ENCODE data around the gene TRAPPC5.
"Not testable (repeated sequence)": the region's sequence is repeated elsewhere in the genome, so short reads cannot be mapped to it uniquely, and the experiment has no call there.

Gene TRAPPC5

DNA sequence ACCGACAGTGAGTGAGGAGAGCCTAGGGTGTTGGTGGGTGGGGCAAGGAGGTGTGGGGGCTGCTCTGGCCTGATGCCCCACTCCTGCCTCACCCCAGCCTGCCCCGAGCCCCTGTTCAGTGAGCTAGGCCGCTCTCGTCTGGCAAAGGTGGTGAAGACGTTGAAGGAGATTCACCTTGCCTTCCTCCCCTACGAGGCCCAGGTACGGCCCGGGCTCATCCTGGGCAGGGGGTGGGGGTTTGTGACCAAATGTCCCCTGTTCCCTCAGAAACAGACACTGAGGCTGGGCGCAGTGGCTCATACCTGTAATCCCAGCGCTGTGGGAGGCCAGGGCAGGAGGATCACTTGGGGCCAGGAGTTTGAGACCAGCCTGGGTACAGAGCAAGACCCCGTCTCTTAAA, 39.8 kb upstream of the TRAPPC5 start:
- no peak for DNase-seq (ENCODE audit: low read depth)
- Histone ChIP-seq H3K27me3 (replicated peaks; ENCODE audit: control insufficient read depth, insufficient read depth, low read length) (peaks cover 30% of the 10 kb centered on the region), H3K36me3 (ENCODE audit: control insufficient read depth, insufficient read depth, low read length, severe bottlenecking) (no peaks in the 10 kb centered on the region), H3K9me3 (ENCODE audit: control insufficient read depth, low read length) (no peaks in the 10 kb centered on the region), H3K4me1 (ENCODE audit: control insufficient read depth, insufficient read depth, low read length) (peaks cover 5% of the 10 kb centered on the region), H3K9ac (ENCODE audit: low read length) (no peak overlapping the region), H3K4me3 (ENCODE audit: low read length) (no peak overlapping the region)

DNA sequence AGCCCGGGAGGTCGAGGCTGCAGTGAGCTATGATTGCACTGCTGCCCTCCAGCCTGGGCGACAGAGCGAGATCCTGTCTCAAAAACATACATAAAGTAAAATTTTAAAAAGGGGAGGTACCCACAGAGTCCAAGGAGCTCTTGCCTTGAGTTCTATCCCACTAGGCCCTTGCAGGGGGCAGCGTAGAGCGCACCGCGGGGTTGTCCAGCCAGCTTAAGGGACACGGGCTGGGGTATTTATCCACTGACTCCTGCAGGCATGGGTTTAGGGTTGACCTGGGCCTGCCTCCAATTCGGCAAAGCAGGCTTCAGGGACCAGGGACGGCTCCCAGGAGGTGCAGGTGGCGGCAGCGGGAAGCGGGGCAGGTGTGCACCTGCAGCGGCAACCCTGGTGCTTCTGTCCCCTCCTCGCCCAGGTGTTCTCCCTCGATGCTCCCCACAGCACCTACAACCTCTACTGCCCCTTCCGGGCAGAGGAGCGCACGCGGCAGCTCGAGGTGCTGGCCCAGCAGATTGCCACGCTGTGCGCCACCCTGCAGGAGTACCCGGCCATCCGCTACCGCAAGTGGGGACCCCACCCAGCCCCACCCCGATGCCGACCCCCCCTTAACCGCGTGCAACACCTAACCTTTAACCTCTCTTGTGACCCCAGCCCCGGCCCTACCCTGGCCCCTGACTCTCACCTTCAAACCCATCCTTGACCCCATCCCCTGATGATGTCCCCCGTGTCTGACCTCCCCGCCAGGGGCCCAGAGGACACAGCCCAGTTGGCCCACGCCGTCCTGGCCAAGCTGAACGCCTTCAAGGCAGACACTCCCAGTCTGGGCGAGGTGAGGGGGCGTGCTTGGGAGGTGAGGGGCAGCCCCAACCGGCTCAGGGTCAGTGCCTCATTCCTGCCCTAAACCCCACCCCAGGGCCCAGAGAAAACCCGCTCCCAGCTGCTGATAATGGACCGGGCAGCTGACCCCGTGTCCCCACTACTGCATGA, 39.0 kb upstream of the TRAPPC5 start:
- H3K4me3 ChIP-seq (ENCODE audit: low read length): no peak overlapping the region
- no peaks in the 10 kb centered on the region for H3K36me3 ChIP-seq (ENCODE audit: control insufficient read depth, insufficient read depth, low read length, severe bottlenecking)
- H3K9me3 ChIP-seq (ENCODE audit: control insufficient read depth, low read length): no peaks in the 10 kb centered on the region
- H3K27me3 ChIP-seq (replicated peaks; ENCODE audit: control insufficient read depth, insufficient read depth, low read length): peaks cover 28% of the 10 kb centered on the region
- DNase-seq (ENCODE audit: low read depth): no peak
- H3K9ac ChIP-seq (ENCODE audit: low read length): no peak overlapping the region
- H3K4me1 ChIP-seq (ENCODE audit: control insufficient read depth, insufficient read depth, low read length): peaks cover 5% of the 10 kb centered on the region

DNA sequence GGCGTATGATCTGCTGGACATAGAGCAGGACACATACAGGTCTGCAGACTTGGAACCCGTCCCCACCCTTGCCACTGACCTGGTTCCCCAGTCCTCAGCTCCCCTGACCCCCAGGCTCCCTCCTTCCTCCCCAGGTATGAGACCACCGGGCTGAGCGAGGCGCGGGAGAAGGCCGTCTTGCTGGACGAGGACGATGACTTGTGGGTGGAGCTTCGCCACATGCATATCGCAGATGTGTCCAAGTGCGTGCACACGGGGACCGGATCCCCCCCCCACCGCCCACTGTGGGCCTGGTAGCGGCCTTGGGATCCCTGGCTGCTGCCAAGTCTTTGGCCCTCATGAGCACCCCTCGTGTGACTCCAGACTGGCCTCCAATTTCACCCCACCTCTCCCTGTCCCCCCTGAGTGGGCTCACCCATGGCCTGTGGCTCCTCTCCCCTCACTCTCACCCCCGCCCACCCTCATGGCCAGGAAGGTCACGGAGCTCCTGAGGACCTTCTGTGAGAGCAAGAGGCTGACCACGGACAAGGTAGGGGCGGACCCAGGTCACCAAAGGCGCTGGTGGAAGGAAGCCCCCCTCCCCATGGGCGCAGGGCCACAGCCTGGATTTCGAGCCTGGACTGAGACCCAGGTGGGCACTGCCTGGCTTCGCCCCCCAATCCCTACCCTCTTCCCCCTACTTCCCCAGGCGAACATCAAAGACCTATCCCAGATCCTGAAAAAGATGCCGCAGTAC, 38.2 kb upstream of the TRAPPC5 start:
- H3K36me3 ChIP-seq (ENCODE audit: control insufficient read depth, insufficient read depth, low read length, severe bottlenecking): no peaks in the 10 kb centered on the region
- peaks cover 24% of the 10 kb centered on the region for H3K27me3 ChIP-seq (replicated peaks; ENCODE audit: control insufficient read depth, insufficient read depth, low read length)
- peaks cover 5% of the 10 kb centered on the region for H3K4me1 ChIP-seq (ENCODE audit: control insufficient read depth, insufficient read depth, low read length)
- no peak for DNase-seq (ENCODE audit: low read depth)
- H3K9ac ChIP-seq (ENCODE audit: low read length): no peak overlapping the region
- no peaks in the 10 kb centered on the region for H3K9me3 ChIP-seq (ENCODE audit: control insufficient read depth, low read length)
- no peak overlapping the region for H3K4me3 ChIP-seq (ENCODE audit: low read length)

DNA sequence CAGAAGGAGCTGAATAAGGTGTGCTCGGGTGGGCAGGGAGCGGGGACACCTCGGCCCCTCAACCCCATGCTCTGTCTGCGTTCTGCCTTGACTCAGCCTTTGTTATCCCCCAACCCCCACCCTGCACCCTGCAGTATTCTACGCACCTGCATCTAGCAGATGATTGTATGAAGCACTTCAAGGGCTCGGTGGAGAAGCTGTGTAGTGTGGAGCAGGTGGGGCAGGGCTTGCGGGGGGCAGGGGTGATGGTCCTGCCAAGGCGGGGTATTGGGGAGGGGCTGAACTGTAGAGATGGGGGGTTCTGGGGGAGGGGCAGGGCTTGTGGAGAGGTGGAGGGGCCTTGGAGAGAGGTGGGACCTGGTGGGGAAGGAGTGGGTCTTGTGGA, 37.6 kb upstream of the TRAPPC5 start:
- no peak overlapping the region for H3K9ac ChIP-seq (ENCODE audit: low read length)
- no peak overlapping the region for H3K4me3 ChIP-seq (ENCODE audit: low read length)
- peaks cover 5% of the 10 kb centered on the region for H3K4me1 ChIP-seq (ENCODE audit: control insufficient read depth, insufficient read depth, low read length)
- no peaks in the 10 kb centered on the region for H3K9me3 ChIP-seq (ENCODE audit: control insufficient read depth, low read length)
- DNase-seq (ENCODE audit: low read depth): no peak
- no peaks in the 10 kb centered on the region for H3K36me3 ChIP-seq (ENCODE audit: control insufficient read depth, insufficient read depth, low read length, severe bottlenecking)
- H3K27me3 ChIP-seq (replicated peaks; ENCODE audit: control insufficient read depth, insufficient read depth, low read length): peaks cover 18% of the 10 kb centered on the region

DNA sequence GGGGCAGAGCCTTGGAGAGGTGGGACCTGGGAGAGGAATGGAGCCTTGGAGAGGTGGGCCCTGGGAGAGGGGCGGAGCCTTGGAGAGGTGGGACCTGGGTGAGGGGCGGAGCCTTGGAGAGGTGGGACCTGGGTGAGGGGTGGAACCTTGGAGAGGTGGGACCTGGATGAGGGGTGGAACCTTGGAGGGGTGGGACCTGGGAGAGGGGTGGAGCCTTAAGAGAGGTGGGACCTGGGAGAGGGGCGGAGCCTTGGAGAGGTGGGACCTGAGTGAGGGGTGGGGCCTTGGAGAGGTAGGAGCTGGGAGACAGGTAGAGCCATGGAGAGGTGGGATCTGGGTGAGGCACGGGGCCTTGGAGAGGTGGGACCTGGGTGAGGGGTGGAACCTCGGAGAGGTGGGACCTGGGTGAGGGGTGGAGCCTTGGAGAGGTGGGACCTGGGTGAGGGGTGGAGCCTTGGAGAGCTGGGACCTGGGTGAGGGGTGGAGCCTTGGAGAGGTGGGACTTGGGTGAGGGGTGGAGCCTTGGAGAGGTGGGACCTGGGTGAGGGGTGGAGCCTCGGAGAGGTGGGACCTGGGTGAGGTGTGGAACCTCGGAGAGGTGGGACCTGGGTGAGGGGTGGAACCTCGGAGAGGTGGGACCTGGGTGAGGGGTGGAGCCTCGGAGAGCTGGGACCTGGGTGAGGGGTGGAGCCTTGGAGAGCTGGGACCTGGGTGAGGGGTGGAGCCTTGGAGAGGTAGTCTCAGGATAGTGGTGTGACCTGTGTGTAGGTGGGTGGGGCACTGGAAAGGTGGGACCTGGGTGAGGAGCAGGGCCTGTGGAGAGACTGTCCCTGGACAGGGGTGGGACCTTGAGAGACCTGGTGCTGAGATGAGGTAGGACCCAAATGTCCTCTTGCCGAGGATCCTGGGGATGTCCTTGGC, 36.7 kb upstream of the TRAPPC5 start:
- not testable (repeated sequence) for H3K4me3 ChIP-seq (ENCODE audit: low read length)

DNA sequence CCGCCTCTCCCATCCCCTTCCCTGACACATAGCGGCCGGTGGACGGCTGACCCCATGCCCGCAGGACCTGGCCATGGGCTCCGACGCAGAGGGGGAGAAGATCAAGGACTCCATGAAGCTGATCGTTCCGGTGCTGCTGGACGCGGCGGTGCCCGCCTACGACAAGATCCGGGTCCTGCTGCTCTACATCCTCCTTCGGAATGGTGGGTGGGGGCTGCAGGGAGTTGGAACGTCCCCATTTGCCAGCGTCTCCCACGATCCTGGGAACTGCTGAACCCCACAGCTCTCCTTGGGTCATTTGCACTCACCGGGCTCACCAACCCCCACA, 36.1 kb upstream of the TRAPPC5 start:
- Histone ChIP-seq H3K27me3 (replicated peaks; ENCODE audit: control insufficient read depth, insufficient read depth, low read length) (peaks cover 9% of the 10 kb centered on the region), H3K4me3 (ENCODE audit: low read length) (no peak overlapping the region), H3K9me3 (ENCODE audit: control insufficient read depth, low read length) (no peaks in the 10 kb centered on the region), H3K4me1 (ENCODE audit: control insufficient read depth, insufficient read depth, low read length) (peaks cover 9% of the 10 kb centered on the region), H3K9ac (ENCODE audit: low read length) (no peak overlapping the region), H3K36me3 (ENCODE audit: control insufficient read depth, insufficient read depth, low read length, severe bottlenecking) (no peaks in the 10 kb centered on the region)
- DNase-seq (ENCODE audit: low read depth): no peak

More for the DNA sequence above, 36.7 kb upstream of the TRAPPC5 start:
- H3K27me3 ChIP-seq (replicated peaks; ENCODE audit: control insufficient read depth, insufficient read depth, low read length); DNase-seq (ENCODE audit: low read depth); H3K36me3 ChIP-seq (ENCODE audit: control insufficient read depth, insufficient read depth, low read length, severe bottlenecking); H3K9ac ChIP-seq (ENCODE audit: low read length); H3K9me3 ChIP-seq (ENCODE audit: control insufficient read depth, low read length); H3K4me1 ChIP-seq (ENCODE audit: control insufficient read depth, insufficient read depth, low read length): not testable (repeated sequence)

- H3K4me3 ChIP-seq (ENCODE audit: low read length): no peak overlapping the region
- DNase-seq (ENCODE audit: low read depth): no peak
- H3K9ac ChIP-seq (ENCODE audit: low read length): no peak overlapping the region
- H3K27me3 ChIP-seq (replicated peaks; ENCODE audit: control insufficient read depth, insufficient read depth, low read length): peaks cover 9% of the 10 kb centered on the region
- no peaks in the 10 kb centered on the region for H3K9me3 ChIP-seq (ENCODE audit: control insufficient read depth, low read length)
- peaks cover 9% of the 10 kb centered on the region for H3K4me1 ChIP-seq (ENCODE audit: control insufficient read depth, insufficient read depth, low read length)
- no peaks in the 10 kb centered on the region for H3K36me3 ChIP-seq (ENCODE audit: control insufficient read depth, insufficient read depth, low read length, severe bottlenecking)
These were observed 35.5 kb upstream of the TRAPPC5 start for GRCh38 chr19:7645163-7645562.

DNA sequence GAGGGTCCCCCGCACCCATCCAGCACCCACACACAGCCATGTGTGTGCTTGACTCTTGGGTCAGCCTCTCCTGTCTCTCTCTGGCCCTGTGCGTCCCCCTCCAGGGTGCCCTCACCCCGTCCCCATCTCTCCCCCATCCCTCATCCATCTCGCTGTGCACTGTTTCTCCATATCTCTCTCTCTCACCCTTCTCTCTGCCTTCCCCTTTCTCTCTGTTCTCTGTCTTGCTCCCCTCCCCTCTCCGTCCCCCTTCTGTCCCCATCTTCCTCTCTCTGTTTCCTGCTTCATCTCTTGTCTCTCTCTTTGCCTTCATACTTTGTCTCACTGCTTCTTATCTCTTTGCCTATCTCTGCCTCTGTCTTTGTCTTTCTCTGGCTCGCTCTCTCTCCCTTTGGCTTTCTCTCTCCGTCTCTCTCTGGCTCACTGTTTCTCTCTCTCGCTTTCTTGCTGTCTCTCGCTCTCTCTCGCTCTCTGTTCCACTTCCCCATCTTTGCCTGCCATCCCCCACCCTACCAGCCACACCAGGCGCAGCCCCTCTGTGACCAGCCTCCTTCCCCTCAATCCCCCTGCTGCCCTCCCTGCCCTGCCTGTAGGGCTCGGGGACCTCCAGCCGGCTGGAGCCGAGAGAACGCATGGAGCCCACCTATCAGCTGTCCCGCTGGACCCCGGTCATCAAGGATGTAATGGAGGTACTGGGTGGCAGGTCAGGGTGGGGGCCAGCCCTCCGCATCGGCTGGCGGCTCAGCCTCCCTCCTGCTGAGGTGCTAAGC, 34.8 kb upstream of the TRAPPC5 start:
- no peaks in the 10 kb centered on the region for H3K36me3 ChIP-seq (ENCODE audit: control insufficient read depth, insufficient read depth, low read length, severe bottlenecking)

GRCh38 chr19:7646426-7646700, 34.3 kb upstream of the TRAPPC5 start:
- DNase-seq (ENCODE audit: low read depth): no peak

More for the DNA sequence above, 34.8 kb upstream of the TRAPPC5 start:
- no peak overlapping the region for H3K4me3 ChIP-seq (ENCODE audit: low read length)
- no peak overlapping the region for H3K9ac ChIP-seq (ENCODE audit: low read length)
- H3K4me1 ChIP-seq (ENCODE audit: control insufficient read depth, insufficient read depth, low read length): peaks cover 9% of the 10 kb centered on the region
- H3K27me3 ChIP-seq (replicated peaks; ENCODE audit: control insufficient read depth, insufficient read depth, low read length): peaks cover 11% of the 10 kb centered on the region
- no peak for DNase-seq (ENCODE audit: low read depth)
- H3K9me3 ChIP-seq (ENCODE audit: control insufficient read depth, low read length): no peaks in the 10 kb centered on the region

DNA sequence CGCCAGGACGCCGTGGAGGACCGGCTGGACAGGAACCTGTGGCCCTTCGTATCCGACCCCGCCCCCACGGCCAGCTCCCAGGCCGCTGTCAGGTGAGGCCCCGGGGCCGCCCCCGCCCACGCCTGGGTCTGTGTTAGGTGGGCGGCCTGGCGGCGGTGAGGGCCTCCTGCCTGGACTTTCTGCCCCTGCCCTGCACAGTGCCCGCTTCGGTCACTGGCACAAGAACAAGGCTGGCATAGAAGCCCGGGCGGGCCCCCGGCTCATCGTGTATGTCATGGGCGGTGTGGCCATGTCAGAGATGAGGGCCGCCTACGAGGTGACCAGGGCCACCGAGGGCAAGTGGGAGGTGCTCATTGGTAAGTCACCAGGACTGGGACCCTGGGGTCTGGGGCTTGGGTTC, 33.5 kb upstream of the TRAPPC5 start:
- no peak for DNase-seq (ENCODE audit: low read depth)
- Histone ChIP-seq H3K9me3 (ENCODE audit: control insufficient read depth, low read length) (no peaks in the 10 kb centered on the region), H3K4me1 (ENCODE audit: control insufficient read depth, insufficient read depth, low read length) (peaks cover 9% of the 10 kb centered on the region), H3K27me3 (replicated peaks; ENCODE audit: control insufficient read depth, insufficient read depth, low read length) (peaks cover 13% of the 10 kb centered on the region), H3K9ac (ENCODE audit: low read length) (no peak overlapping the region), H3K4me3 (ENCODE audit: low read length) (no peak overlapping the region), H3K36me3 (ENCODE audit: control insufficient read depth, insufficient read depth, low read length, severe bottlenecking) (no peaks in the 10 kb centered on the region)

More at GRCh38 chr19:7646426-7646700, 34.3 kb upstream of the TRAPPC5 start:
- peaks cover 13% of the 10 kb centered on the region for H3K27me3 ChIP-seq (replicated peaks; ENCODE audit: control insufficient read depth, insufficient read depth, low read length)
- H3K4me1 ChIP-seq (ENCODE audit: control insufficient read depth, insufficient read depth, low read length): peaks cover 9% of the 10 kb centered on the region
- no peak overlapping the region for H3K9ac ChIP-seq (ENCODE audit: low read length)
- no peaks in the 10 kb centered on the region for H3K9me3 ChIP-seq (ENCODE audit: control insufficient read depth, low read length)
- no peak overlapping the region for H3K4me3 ChIP-seq (ENCODE audit: low read length)
- no peaks in the 10 kb centered on the region for H3K36me3 ChIP-seq (ENCODE audit: control insufficient read depth, insufficient read depth, low read length, severe bottlenecking)
